ENCODE data around the gene EPN1. TPM values are rescaled to one million over a fixed set of nuclear protein-coding genes. Genes with fewer than 3 reads are reported as not detected.
A peak's percentile ranks its signal among the peaks of the same experiment; 100 is the strongest.

The EPN1 gene
- total and polyA plus RNA-seq, 2 experiments from 2014 or later, result 47.1 to 223 TPM

DNA sequence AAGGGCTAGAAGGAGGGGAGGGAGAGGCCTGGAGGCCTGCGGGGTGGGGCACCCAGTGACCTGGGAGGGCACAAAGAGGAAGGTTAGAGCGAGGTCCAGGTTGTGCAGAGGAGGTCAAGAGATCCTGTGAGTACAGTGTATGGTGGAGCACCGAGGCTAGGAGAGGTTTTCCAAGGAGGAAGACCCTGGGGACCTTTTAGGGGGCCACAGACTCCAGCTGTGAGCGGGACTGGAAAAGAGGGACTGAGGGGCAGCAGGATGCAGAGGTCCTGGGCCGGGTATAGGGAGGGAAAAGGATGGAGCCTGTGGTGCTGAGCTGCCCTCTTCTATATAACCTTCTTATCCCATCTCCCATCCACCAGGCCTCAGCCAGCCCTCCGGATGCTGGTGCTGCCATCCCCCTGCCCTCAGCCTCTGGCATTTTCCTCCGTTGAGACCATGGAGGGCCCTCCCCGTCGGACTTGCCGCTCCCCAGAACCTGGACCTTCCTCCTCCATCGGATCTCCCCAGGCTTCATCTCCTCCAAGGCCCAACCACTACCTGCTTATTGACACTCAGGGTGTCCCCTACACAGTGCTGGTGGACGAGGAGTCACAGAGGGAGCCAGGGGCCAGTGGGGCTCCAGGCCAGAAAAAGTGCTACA is 30.7 kb upstream of the EPN1 start:
- Histone ChIP-seq H3K4me3 (peak overlapping the region; percentile 89), H3K4me1 (ENCODE audit: insufficient read depth) (no peaks in the 10 kb centered on the region; the same call in 1 of the 2 replicates), H2AFZ (no peak overlapping the region), H3K27me3 (ENCODE audit: insufficient read depth) (no peaks in the 10 kb centered on the region), H3K9me2 (ENCODE audit: insufficient read depth) (0 out of 2 replicates have a peak, but pooled peaks cover 2% of the 10 kb centered on the region), H3K36me3 (ENCODE audit: insufficient read depth) (no peaks in the 10 kb centered on the region), H3K27ac (ENCODE audit: low read depth) (no peak overlapping the region), H3K4me2 (peak overlapping the region; percentile 96), H4K20me1 (replicated peaks; ENCODE audit: insufficient read depth) (no peaks in the 10 kb centered on the region), H3F3A (replicated peaks; ENCODE audit: low read depth) (peaks cover 34% of the 10 kb centered on the region), H3K79me2 (replicated peaks; ENCODE audit: insufficient read depth) (peaks cover 37% of the 10 kb centered on the region)
- no peak for ATAC-seq
- no peak for DNase-seq (ENCODE audit: low spot score)
- Mint-ChIP-seq H3K36me3 (ENCODE audit: low read depth) (peaks cover 40% of the 10 kb centered on the region), H3K9me3 (peaks cover 4% of the 10 kb centered on the region), H3K27me3 (ENCODE audit: insufficient read depth, low read depth, poor library complexity) (peaks cover 38% of the 10 kb centered on the region), H3K4me3 (peak overlapping the region; percentile 84), H3K27ac (peak overlapping the region; percentile 97), H3K4me1 (peaks cover 25% of the 10 kb centered on the region)
- TF ChIP-seq POLR2AphosphoS5 (IDR thresholded peaks at IDR 0.05; ENCODE audit: low read depth) (no peak), CREB1 (CRISPR knock-in tag; IDR thresholded peaks at IDR 0.05; ENCODE audit: low read depth) (no peak), ZNF114 (CRISPR knock-in tag; IDR thresholded peaks at IDR 0.05) (no peak), JUNB (IDR thresholded peaks at IDR 0.05; ENCODE audit: unreplicated experiment) (no peak), ZNF462 (CRISPR knock-in tag; IDR thresholded peaks at IDR 0.05) (no peak), EZH2 (IDR thresholded peaks at IDR 0.05; ENCODE audit: low read depth, unreplicated experiment) (no peak), ZNF331 (CRISPR knock-in tag; IDR thresholded peaks at IDR 0.05; ENCODE audit: low read depth) (no peak), EZH2phosphoT487 (IDR thresholded peaks at IDR 0.05; ENCODE audit: unreplicated experiment) (no peak), CTCF (conservative IDR thresholded peaks at IDR 0.05; ENCODE audit: low read depth in 2 of 2) (no peak), NANOG (IDR thresholded peaks at IDR 0.05; ENCODE audit: borderline replicate concordance) (no peak), STAT1 (IDR thresholded peaks at IDR 0.05; ENCODE audit: unreplicated experiment) (no peak)
- TF ChIP-seq, protein P1, sequence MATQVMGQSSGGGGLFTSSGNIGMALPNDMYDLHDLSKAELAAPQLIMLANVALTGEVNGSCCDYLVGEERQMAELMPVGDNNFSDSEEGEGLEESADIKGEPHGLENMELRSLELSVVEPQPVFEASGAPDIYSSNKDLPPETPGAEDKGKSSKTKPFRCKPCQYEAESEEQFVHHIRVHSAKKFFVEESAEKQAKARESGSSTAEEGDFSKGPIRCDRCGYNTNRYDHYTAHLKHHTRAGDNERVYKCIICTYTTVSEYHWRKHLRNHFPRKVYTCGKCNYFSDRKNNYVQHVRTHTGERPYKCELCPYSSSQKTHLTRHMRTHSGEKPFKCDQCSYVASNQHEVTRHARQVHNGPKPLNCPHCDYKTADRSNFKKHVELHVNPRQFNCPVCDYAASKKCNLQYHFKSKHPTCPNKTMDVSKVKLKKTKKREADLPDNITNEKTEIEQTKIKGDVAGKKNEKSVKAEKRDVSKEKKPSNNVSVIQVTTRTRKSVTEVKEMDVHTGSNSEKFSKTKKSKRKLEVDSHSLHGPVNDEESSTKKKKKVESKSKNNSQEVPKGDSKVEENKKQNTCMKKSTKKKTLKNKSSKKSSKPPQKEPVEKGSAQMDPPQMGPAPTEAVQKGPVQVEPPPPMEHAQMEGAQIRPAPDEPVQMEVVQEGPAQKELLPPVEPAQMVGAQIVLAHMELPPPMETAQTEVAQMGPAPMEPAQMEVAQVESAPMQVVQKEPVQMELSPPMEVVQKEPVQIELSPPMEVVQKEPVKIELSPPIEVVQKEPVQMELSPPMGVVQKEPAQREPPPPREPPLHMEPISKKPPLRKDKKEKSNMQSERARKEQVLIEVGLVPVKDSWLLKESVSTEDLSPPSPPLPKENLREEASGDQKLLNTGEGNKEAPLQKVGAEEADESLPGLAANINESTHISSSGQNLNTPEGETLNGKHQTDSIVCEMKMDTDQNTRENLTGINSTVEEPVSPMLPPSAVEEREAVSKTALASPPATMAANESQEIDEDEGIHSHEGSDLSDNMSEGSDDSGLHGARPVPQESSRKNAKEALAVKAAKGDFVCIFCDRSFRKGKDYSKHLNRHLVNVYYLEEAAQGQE (IDR thresholded peaks at IDR 0.05; ENCODE audit: unreplicated experiment), result no peak
- TF ChIP-seq, protein P2, sequence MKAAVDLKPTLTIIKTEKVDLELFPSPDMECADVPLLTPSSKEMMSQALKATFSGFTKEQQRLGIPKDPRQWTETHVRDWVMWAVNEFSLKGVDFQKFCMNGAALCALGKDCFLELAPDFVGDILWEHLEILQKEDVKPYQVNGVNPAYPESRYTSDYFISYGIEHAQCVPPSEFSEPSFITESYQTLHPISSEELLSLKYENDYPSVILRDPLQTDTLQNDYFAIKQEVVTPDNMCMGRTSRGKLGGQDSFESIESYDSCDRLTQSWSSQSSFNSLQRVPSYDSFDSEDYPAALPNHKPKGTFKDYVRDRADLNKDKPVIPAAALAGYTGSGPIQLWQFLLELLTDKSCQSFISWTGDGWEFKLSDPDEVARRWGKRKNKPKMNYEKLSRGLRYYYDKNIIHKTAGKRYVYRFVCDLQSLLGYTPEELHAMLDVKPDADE (IDR thresholded peaks at IDR 0.05), result no peak

Measured in GM23338 (cell line).